ENCODE measurements around the gene PTPRQ. TPM values are rescaled to one million over a fixed set of nuclear protein-coding genes. Genes with fewer than 3 reads are reported as not detected.

The PTPRQ gene
- total and polyA plus RNA-seq, 4 donors = 0.26 to 11.7 (median 1.4) TPM

- Histone ChIP-seq H3K4me3 (no peak overlapping the region), H3K9me3 (ENCODE audit: control insufficient read depth in 4 of 4, insufficient read depth in 3 of 4, low read length in 3 of 4) (peaks cover 0 to 2% (median 0%) of the 10 kb centered on the region in 4 donors), H3K36me3 (ENCODE audit: control insufficient read depth in 4 of 4, insufficient read depth in 4 of 4, low read length in 4 of 4) (no peaks in the 10 kb centered on the region), H3K9ac (ENCODE audit: insufficient read depth in 1 of 2, low read length in 2 of 2) (no peak overlapping the region), H3K4me1 (ENCODE audit: control insufficient read depth in 5 of 5, insufficient read depth in 5 of 5, low read length in 5 of 5) (peaks cover 0 to 11% (median 3%) of the 10 kb centered on the region in 5 donors), H3K27ac (ENCODE audit: low read depth in 1 of 2, low read length in 1 of 2) (no peak overlapping the region), H3K27me3 (ENCODE audit: control insufficient read depth in 3 of 3, insufficient read depth in 3 of 3, low read length in 2 of 3) (peaks cover 12 to 55% (median 21%) of the 10 kb centered on the region in 3 donors)
- 60 to 78% methylated on average over 20 of the region's 20 CpGs for WGBS, 2 donors
- ATAC-seq (ENCODE audit: insufficient read depth, low FRiP score) (no peak), DNase-seq (no peak)
- no peak for TF ChIP-seq CTCF (IDR thresholded peaks at IDR 0.05; ENCODE audit: control extremely low read depth, extremely low read depth)
Observed at GRCh38 chr12:80709811-80710726, 266.0 kb downstream of the PTPRQ start.

GRCh38 chr12:80710727-80711449 lies 266.9 kb downstream of the PTPRQ start:
- no peak for TF ChIP-seq CTCF (IDR thresholded peaks at IDR 0.05; ENCODE audit: control extremely low read depth, extremely low read depth)
- no peak for ATAC-seq (ENCODE audit: insufficient read depth, low FRiP score)
- no peak for DNase-seq
- Histone ChIP-seq H3K4me1 (ENCODE audit: control insufficient read depth in 5 of 5, insufficient read depth in 5 of 5, low read length in 5 of 5) (peaks cover 0 to 11% (median 3%) of the 10 kb centered on the region in 5 donors), H3K27me3 (ENCODE audit: control insufficient read depth in 3 of 3, insufficient read depth in 3 of 3, low read length in 2 of 3) (peaks cover 13 to 63% (median 28%) of the 10 kb centered on the region in 3 donors), H3K9ac (ENCODE audit: insufficient read depth in 1 of 2, low read length in 2 of 2) (no peak overlapping the region), H3K36me3 (ENCODE audit: control insufficient read depth in 4 of 4, insufficient read depth in 4 of 4, low read length in 4 of 4) (no peaks in the 10 kb centered on the region), H3K9me3 (ENCODE audit: control insufficient read depth in 4 of 4, insufficient read depth in 3 of 4, low read length in 3 of 4) (peaks cover 0 to 2% (median 0%) of the 10 kb centered on the region in 4 donors), H3K4me3 (no peak overlapping the region), H3K27ac (ENCODE audit: low read depth in 1 of 2, low read length in 1 of 2) (no peak overlapping the region)
- WGBS, 2 donors = 89 to 90% methylated on average over 1 of the region's 1 CpG

- Histone ChIP-seq H3K9ac (ENCODE audit: insufficient read depth in 1 of 2, low read length in 2 of 2) (no peak overlapping the region), H3K4me1 (ENCODE audit: control insufficient read depth in 5 of 5, insufficient read depth in 5 of 5, low read length in 5 of 5) (peaks cover 0 to 11% (median 2%) of the 10 kb centered on the region in 5 donors), H3K27ac (ENCODE audit: low read depth in 1 of 2, low read length in 1 of 2) (no peak overlapping the region), H3K27me3 (ENCODE audit: control insufficient read depth in 3 of 3, insufficient read depth in 3 of 3, low read length in 2 of 3) (peaks cover 13 to 73% (median 34%) of the 10 kb centered on the region in 3 donors), H3K9me3 (ENCODE audit: control insufficient read depth in 4 of 4, insufficient read depth in 3 of 4, low read length in 3 of 4) (peaks cover 0 to 6% (median 0%) of the 10 kb centered on the region in 4 donors), H3K36me3 (ENCODE audit: control insufficient read depth in 4 of 4, insufficient read depth in 4 of 4, low read length in 4 of 4) (no peaks in the 10 kb centered on the region), H3K4me3 (no peak overlapping the region)
- WGBS, 2 donors = 72 to 74% methylated on average over 1 of the region's 1 CpG
- DNase-seq (no peak), ATAC-seq (ENCODE audit: insufficient read depth, low FRiP score) (no peak)
- TF ChIP-seq CTCF (IDR thresholded peaks at IDR 0.05; ENCODE audit: control extremely low read depth, extremely low read depth) = no peak
Observed at GRCh38 chr12:80711866-80712265, 267.8 kb downstream of the PTPRQ start.
